GM10847 (cell line): ENCODE data around the gene PPP2R3C.

ENCODE experiments used
- POLR2A ChIP-seq: IDR thresholded peaks from 2 replicates; pipeline ENCODE4 v1.6.1; 2011; ENCODE audit not compliant: insufficient read length; ENCODE audit errors: extremely low read depth

Gene PPP2R3C

DNA sequence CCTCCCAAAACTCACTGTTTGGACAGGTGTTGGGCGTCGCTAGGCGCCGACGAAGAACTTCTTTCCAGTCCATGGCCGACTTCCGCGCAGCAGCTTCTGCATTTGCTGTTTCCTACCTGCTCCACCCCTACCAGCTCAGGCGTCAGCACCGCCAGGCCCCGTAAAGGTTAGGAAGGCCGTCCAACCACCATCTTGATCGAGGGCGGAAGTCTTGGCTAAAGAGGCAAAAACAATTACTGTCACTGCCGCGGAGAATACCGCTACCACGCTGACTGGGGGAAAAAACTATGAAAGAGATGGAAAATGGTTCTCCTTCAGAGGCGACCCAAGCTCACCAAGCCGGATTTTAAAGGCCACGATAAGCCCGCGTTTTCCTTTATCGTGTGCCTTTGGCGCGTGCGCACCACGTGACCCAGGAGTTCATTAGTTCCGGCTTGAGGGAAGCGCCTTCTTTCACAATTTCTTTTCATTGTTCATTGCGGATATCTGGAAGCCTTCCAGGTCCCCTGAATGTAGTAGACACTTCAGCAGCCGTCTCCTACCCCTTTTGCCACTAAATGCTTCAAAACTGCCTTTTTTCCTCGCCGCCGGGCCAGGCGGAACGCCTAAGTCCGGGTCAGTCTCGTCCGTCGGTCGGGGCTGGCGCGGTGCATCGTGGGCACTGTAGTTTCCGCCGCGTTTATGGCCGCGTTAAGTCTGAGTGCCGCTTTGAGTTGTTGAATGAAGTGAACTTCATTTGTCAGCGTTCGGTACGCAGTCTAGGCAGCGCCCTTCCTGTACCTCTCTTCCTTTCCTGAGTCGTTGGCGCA is at the start of gene PPP2R3C, which contains the start of gene PRORP:
Gene PPP2R3C (minus strand): TSS at position 104 of the 809 bp plus-strand sequence. CDS start 31 bp downstream, at position 73.
Gene PRORP (plus strand): TSS at position 666 of the 809 bp plus-strand sequence. CDS start 694 bp downstream, outside the sequence.
- peak; percentile 45 for TF ChIP-seq POLR2A

DNA sequence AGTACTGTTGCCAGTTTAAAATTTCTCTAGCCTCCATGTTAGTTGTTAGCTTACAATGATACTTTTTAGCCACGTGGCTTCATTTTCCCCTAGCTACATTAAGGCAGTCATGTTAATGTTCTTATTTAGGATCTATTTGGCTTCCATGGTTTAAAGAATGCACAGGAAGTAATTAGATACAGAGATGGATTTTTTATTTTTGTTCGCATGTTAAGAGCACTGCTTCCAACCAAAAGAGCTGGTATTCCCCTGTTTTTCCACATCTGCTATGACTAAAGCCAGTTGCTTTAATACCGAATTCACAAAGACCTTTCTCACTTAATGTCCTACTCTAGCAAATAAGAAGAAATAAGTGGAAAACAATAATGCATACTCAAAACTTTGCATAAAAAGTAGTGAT is 45.7 kb upstream of the PPP2R3C start:
- TF ChIP-seq POLR2A: no peak

DNA sequence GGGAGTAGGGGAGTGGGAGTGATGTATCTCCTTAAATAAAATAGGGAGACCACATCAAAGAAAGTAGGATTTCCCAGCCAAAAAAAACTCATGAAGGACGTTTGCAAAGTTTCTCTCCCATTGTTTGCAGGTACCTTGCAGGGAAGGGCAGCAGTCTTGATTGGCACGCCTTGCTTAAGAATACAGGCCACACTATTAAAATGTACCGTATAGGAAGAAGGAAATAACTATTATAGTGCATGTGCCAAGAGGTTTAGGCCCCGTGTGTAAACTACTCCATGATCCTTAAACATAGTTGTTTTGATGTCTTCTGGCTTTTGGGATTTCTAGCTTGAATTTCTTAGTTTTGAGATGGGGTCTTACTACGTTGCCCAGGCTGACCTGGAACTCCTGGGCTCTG is 43.1 kb upstream of the PPP2R3C start:
- TF ChIP-seq POLR2A: no peak

DNA sequence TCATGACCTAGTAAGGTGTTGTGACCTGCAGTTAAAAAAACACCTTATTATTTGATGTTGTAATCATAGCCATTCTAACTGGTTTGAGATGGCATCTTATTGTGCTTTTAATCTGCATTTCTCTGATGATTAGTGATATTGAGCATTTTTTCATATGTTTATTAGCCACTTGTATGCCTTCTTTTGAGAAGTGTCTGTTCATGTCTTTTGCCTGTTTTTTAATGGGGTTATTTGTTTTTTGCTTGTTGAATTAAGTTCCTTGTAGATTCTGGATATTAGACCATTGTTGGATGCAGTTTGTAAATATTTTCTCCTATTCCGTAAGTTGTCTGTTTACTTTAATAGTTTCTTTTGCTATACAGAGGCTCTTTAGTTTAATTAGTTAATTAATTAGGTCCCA is 41.6 kb upstream of the PPP2R3C start:
- TF ChIP-seq POLR2A: no peak

DNA sequence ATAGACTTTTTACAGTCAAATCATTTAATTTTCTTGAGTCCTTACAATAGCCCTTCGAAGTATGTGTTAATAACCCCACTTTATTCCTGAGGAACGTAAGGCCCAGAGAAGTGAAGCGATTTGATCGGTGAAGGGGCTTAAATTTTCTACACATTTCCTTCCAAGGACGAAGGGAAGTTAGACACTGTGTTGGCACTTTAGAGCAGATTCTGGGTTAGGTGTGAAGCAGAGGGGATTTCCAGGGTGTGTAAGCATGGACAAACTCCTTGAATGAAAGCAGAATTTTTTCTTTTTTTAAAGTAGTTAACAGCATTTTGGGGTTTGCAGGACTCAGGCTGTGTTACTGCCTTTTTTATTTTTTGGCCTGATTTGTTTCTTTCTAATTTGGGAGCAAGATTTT is 39.4 kb upstream of the PPP2R3C start:
- no peak for TF ChIP-seq POLR2A

DNA sequence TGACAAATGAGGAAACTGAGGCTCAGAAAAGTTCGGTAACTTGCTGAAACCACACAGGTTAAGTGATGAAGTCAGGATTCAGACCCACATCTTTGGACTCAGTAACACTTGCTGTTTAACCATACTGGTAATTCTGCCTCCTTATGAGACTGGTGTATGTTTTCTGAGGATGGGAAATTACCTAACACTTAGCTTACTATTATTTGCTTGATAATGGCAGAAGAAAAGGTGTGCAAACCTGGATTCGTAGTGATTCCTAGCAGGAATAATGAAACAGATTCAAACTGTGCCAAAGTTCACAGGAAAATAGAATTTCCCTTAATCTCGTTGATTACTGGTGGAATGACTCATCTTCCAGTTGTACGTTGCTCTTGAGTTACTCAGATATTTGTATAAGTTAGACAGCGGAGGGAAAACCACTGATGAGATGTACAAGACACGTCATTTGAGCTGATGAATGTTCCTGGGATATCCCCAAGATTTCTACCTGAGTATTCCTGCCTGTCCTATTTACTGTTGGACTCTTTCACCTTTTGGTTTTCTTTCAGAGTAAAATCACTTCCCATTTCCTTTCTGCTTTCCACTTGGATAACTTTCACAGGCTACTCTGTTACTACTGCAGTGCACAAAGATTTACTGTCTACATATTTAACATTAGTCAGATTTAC is 38.1 kb upstream of the PPP2R3C start:
- no peak for TF ChIP-seq POLR2A

DNA sequence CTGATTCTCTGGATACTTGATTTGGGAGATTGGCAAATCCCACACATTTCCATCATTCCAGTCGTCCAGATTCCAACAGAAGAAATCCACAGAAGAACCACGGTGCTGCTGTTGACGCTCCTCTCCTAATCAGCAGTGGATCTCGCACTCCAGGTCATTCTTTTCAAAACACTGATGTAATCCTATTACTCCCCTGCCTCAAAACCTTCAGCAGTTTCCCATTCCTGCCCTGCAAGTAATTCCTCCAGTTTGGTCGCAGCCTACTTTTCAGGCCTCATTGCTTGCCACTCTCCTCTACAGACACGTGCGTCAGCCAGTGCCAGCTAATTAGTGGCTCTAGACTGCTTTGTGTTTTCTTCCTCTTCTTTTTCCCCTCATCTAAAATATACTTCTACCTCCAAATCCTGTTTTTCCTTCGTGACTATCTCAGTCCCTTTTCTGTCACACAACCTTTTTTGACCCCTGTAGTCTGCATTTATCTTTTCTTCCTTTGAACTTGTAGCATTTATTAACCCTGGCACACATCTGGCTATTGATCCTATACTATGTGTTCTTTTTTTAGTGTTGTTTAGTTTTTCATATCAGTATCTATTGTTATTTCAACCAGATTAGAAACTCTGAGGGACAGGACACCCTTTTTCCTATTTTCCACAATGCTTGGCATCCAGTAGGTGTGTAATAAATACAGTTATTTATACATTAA is 37.3 kb upstream of the PPP2R3C start:
- no peak for TF ChIP-seq POLR2A

DNA sequence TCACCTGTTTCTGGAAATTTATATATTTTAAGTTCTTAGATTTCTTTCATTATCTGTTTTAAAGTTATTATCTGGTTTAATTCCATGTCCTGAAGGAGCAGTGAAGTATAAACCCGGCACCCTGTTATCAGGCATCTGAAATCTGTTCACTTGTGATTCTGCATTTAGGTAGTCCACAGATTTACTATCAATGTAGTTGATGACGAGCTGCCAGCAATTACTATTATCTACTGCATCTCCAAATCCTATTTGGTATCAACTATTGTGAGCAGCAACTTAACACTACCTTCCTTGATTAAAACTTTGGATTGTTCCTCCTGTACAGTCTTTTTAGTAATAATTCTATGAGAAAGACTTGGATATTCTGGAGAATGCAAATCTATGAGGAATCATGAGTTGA is 36.7 kb upstream of the PPP2R3C start:
- no peak for TF ChIP-seq POLR2A

DNA sequence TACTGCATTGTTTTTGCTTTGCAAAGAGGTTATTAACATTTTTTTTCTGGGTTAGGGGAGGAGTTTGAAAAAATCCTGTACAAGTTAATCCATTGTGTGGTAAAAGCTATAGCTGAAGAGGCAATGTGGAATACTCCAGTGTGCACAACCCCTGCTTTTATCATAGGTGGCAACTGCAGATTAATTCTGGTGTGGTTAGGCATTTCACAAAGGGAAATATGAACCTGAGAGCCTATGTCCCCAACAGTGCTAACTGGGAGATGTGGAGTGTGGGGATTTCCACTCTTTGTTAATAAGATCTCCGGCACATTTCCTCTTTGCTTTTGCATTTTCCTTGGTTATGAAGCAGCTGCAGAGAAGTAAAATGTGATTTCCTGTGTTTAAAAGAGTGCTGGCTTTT is 34.2 kb upstream of the PPP2R3C start:
- TF ChIP-seq POLR2A: no peak

DNA sequence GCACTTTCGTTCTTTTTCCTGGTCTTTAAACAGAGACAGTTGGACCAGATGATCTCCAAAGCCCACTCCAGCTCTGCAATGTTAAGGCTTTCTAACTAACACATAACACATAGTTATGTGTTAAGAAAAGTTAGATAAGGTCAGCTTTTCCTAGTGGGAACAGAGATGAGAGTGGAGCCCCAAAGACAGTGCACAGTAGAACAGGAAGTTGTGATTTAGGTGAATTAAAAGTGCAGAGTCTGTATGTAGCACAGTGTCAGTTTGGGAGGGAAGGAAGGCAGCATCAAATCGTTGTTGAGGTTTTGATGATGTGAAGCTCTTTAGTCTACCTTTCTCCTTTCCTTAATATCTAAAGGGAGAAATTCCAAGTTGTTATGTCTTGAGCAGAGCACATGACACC is 32.2 kb upstream of the PPP2R3C start:
- TF ChIP-seq POLR2A: no peak

DNA sequence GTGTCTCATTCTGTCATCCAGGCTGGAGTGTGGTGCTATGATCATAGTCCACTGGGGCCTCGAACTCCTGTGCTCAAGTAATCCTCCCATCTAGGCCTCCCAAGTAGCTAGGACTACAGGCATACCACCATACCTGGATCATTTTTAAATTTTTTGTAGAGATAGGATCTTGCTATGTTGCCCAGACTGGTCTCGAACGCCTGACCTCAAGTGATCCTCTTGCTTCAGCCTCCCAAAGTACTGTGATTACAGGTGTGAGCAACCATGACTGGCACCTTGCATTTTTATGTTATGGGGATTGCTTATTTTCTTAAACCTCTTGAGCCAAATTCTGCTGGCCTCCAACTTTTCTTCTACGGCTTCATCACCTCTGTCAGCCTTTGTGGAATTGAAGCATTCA is 27.4 kb upstream of the PPP2R3C start:
- no peak for TF ChIP-seq POLR2A

DNA sequence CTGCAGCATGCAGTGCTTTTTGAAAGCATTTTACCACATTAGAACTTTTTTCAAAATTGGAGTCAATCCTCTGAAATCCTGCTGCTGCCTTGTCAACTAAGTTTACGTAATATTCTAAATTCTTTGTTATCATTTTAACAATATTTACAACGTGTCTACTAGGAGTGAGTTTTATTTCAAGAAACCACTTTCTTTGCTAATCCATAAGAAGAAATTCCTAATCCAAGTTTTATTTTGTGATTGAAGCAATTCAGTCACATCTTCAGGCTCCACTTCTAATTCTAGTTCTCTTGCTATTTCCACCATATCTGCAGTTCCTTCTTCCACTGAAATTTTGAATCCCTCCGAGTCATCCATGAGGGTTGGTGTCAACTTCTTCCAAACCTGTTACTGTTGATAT is 25.9 kb upstream of the PPP2R3C start:
- TF ChIP-seq POLR2A: no peak

DNA sequence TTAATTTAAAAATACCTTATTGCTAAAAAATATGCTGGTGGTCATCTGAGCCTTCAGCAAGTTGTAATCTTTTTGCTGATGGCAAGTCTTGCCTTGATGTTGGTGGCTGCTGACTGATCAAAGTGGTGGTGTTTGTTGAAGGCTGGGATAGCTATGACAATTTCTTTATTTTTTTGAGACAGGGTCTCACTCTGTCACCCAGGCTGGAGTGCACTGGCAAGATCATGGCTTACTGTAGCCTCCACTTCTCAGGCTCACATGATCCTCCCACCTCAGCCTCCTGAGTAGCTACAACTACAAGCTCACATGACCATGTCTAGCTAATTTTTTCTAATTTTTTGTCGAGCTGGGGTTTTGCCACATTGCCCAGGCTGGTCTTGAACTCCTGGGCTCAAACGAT is 25.4 kb upstream of the PPP2R3C start:
- no peak for TF ChIP-seq POLR2A

DNA sequence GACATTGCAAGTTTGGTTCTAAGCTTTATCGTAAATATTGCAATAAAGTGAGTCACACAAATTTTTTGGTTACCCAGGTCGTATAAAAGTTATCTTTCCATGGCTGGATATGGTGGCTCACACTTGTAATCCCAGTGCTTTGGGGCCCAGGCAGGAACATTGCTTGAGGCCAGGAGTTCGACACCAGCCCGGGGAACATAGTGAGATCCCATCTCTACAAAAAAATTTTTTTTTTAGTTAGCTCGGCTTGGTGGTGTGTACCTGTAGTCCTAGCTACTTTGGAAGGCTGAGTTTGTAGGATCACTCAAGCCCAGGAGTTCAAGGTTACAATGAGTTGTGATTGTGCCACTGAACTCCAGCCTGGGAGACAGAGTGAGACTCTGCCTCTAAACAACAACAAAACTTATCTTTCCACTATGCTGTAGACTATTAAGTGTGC is 24.9 kb upstream of the PPP2R3C start:
- TF ChIP-seq POLR2A: no peak

DNA sequence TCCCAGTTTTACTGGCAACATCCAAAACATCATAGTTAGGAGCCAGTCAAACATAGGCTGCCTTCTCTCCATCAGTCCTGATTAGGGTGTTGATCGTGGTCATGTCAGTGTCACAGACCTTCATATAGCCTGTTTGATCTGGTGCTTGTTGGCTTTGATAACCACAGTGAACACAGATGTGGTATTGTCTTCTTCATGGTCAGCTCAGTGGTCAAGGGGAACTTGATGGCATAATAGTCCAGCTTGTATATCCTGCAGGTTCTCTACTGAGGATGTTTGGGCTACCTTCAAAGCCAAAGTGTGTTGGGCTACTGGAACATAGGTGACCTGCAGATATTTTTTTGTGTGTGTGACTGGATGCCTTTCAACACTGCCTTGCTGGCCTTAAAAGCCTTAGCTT is 22.2 kb upstream of the PPP2R3C start:
- TF ChIP-seq POLR2A: no peak

DNA sequence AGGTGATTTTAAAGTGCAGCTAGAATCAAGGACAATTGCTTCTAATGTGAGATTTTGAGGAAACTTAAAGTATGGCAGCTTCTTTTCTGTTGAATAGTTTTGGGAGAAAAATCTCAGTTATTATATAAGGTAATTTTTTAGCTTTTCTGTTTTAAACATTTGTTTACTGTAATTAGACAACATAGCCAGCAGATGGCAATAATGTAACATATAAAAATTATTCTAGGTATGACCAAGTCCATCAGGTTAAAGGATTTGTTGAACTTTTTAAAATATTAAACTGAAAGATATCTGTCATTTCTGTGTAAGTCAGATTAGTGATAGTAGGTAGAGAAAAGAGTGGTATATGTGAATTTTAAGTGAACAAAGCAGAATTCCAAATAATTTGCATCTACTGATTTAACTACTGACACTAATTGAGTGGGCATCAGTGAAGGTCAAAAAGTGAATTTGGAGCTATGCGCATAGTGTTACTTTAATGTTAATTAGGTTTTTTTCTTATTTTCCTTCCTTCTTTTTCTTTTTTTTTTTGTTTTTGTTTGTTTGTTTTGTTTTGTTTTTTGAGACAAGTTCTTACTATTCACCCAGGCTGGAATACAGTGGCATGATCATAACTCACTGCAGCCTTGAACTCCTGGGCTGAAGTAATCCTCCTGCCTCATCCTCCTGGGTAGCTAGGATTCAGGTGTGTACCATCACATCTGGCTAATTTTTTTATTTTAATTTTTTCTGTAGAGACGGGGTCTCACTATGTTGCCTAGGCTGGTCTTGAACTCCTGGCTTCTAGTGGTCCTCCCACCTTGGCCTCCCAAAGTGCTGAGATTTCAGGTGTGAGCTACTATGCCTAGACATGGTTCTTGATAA is 19.2 kb upstream of the PPP2R3C start:
- TF ChIP-seq POLR2A: no peak

DNA sequence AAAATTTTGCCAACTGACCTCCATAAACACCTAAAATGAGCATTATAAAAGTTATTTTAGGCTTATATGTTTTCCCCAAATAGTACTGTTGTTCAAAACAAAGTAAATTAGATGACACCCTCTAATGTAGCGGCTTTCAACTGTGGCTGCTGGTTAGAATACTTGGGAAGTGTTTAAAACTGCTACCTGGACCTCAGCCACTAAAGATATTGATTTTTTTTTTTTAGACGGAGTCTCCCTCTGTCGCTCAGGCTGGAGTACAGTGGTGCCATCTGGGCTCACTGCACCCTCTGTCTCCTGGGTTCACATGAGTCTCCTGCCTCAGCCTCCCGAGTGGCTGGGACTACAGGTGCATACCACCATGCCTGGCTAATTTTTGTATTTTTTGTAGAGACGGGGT is 16.8 kb upstream of the PPP2R3C start:
- no peak for TF ChIP-seq POLR2A
